Common myeloid progenitor, CD34-positive (primary cell): ENCODE results near the gene SNAPC1.
A peak's percentile ranks its signal among the peaks of the same experiment; 100 is the strongest.

Experiments
- CTCF ChIA-PET: fragments of 350-600 bp; sonication (Branson Sonifier 250); formaldehyde crosslinking; loops from one replicate; lab custom pipeline; 2021; ENCODE audit warnings: antibody characterized with exemption; lab: Charles Lee
- POLR2A ChIA-PET: fragments of 350-600 bp; sonication (Branson Sonifier 250); formaldehyde crosslinking; loops from one replicate; lab custom pipeline; 2021; ENCODE audit warnings: antibody characterized with exemption; lab: Charles Lee
- DNase-seq, 3 donors: peaks; one replicate each; pipeline versions ENCODE4 v3.0.0 to v3.0.0-alpha.2; 2013
- H3K27ac ChIP-seq, 2 experiments: 1 replicate in 1 of 2; 2 replicates in 1 of 2; pipeline ENCODE4 v1.7.0; 2013; ENCODE audit warnings: inconsistent platforms in 2 of 2, low read length in 2 of 2, mild to moderate bottlenecking in 2 of 2, low read depth in 1 of 2, moderate library complexity in 1 of 2; ENCODE audit not compliant: severe bottlenecking in 2 of 2, insufficient read depth in 1 of 2, poor library complexity in 1 of 2
- H3K27me3 ChIP-seq, 5 experiments: replicated peaks in 2 of 5; 1 replicate in 3 of 5; 2 replicates in 2 of 5; pipeline versions ENCODE4 v1.6.1 to v1.7.0; 2013; ENCODE audit warnings: low read length in 4 of 5, mild to moderate bottlenecking in 2 of 5, moderate library complexity in 2 of 5, inconsistent platforms in 1 of 5; ENCODE audit not compliant: insufficient read depth in 5 of 5, control insufficient read depth in 4 of 5
- H3K36me3 ChIP-seq, 4 experiments: 1 replicate in 2 of 4; 2 replicates in 2 of 4; pipeline versions ENCODE4 v1.6.1 to v1.7.0; 2013; ENCODE audit warnings: low read length in 3 of 4, control low read depth in 1 of 4, mild to moderate bottlenecking in 1 of 4; ENCODE audit not compliant: control insufficient read depth in 4 of 4, insufficient read depth in 4 of 4
- H3K4me1 ChIP-seq, 4 experiments: 1 replicate in 3 of 4; 2 replicates in 1 of 4; pipeline versions ENCODE4 v1.6.1 to v1.7.1; 2013; ENCODE audit warnings: low read length in 3 of 4, mild to moderate bottlenecking in 3 of 4, control low read depth in 1 of 4, inconsistent platforms in 1 of 4, moderate library complexity in 1 of 4; ENCODE audit not compliant: control insufficient read depth in 4 of 4, insufficient read depth in 4 of 4; ENCODE audit errors: control extremely low read depth in 1 of 4
- H3K4me3 ChIP-seq, 7 experiments: 1 replicate in 4 of 7; 2 replicates in 3 of 7; pipeline versions ENCODE4 v1.5.1 to v1.7.0; 2013; ENCODE audit warnings: mild to moderate bottlenecking in 7 of 7, low read length in 6 of 7, moderate library complexity in 6 of 7, inconsistent platforms in 2 of 7, low read depth in 2 of 7, control low read depth in 1 of 7; ENCODE audit not compliant: insufficient read depth in 4 of 7, control insufficient read depth in 1 of 7; ENCODE audit errors: extremely low read depth in 1 of 7
- H3K9me3 ChIP-seq, 5 experiments: 1 replicate in 4 of 5; 2 replicates in 1 of 5; pipeline versions ENCODE4 v1.6.1 to v1.7.1; 2013; ENCODE audit warnings: low read length in 4 of 5, mild to moderate bottlenecking in 2 of 5, inconsistent platforms in 1 of 5, low read depth in 1 of 5, moderate library complexity in 1 of 5; ENCODE audit not compliant: control insufficient read depth in 4 of 5, insufficient read depth in 2 of 5; ENCODE audit errors: control extremely low read depth in 1 of 5
- WGBS: methylation state at CpG from one replicate; pipeline ENCODE4 v1.1.5; 2013; ENCODE audit not compliant: insufficient coverage; 5-methylcytosine and 5-hydroxymethylcytosine counted together

SNAPC1 gene

DNA sequence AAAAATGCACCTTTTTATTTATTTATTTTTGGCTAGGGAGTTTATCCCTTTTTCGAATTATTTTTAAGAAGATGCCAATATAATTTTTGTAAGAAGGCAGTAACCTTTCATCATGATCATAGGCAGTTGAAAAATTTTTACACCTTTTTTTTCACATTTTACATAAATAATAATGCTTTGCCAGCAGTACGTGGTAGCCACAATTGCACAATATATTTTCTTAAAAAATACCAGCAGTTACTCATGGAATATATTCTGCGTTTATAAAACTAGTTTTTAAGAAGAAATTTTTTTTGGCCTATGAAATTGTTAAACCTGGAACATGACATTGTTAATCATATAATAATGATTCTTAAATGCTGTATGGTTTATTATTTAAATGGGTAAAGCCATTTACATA, 14.9 kb upstream of the SNAPC1 start:
- POLR2A ChIA-PET = interaction anchor here (0.5 kb wide), 1 partner anchor 263 kb away, joined by 3 read pairs; no protein-coding TSS in a partner anchor
- CTCF ChIA-PET = interaction anchor here (1.2 to 3.9 kb wide), 4 partner anchors 8 to 221 kb away, joined by 3 to 23 read pairs (median 7); no protein-coding TSS in a partner anchor
- no peak for DNase-seq
- no peaks in the 10 kb centered on the region for H3K9me3 ChIP-seq
- H3K36me3 ChIP-seq = peaks cover 16 to 49% (median 34%) of the 10 kb centered on the region in 4 experiments
- WGBS = no CpG with 5 or more reads among the region's 3 CpGs
- H3K27ac ChIP-seq = no peak overlapping the region
- H3K4me1 ChIP-seq = peaks cover 0 to 22% (median 13%) of the 10 kb centered on the region in 4 experiments
- no peak overlapping the region for H3K4me3 ChIP-seq
- no peaks in the 10 kb centered on the region for H3K27me3 ChIP-seq

DNA sequence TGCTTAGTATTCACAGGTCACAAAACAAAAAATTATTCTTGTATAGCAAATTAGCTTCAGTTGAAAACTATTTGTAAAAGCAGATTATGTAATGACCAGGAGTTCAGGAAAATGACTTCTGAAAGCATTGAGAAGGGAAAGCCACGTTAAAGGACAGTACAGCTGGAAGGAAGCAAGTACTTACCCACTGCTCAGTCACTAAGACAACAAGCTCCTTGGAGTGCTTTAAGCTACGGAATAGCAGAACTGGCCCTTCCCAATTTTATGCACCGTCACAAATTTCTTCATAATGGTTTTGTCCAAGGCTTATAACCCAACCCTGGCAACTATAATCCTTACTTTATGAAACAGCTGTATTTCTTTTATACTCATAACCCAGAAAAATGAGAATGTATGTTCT, 13.0 kb upstream of the SNAPC1 start:
- H3K27me3 ChIP-seq = no peaks in the 10 kb centered on the region
- no peaks in the 10 kb centered on the region for H3K9me3 ChIP-seq
- DNase-seq = peak in 1 of 3 donors; percentile 26
- ChIA-PET POLR2A (interaction anchor here (1.0 to 1.3 kb wide), 2 partner anchors 13 to 43 kb away, joined by 3 to 6 read pairs; partner anchors contain the start of gene SNAPC1), CTCF (interaction anchor here (0.8 to 3.9 kb wide), 8 partner anchors 10 to 273 kb away, joined by 3 to 23 read pairs (median 4); partner anchors contain the start of gene SNAPC1)
- no peak overlapping the region for H3K4me3 ChIP-seq
- WGBS = 56% methylated on average over 2 of the region's 3 CpGs
- H3K27ac ChIP-seq = no peak overlapping the region
- H3K36me3 ChIP-seq = peaks cover 11 to 34% (median 22%) of the 10 kb centered on the region in 4 experiments
- peaks cover 0 to 28% (median 15%) of the 10 kb centered on the region in 4 experiments for H3K4me1 ChIP-seq

DNA sequence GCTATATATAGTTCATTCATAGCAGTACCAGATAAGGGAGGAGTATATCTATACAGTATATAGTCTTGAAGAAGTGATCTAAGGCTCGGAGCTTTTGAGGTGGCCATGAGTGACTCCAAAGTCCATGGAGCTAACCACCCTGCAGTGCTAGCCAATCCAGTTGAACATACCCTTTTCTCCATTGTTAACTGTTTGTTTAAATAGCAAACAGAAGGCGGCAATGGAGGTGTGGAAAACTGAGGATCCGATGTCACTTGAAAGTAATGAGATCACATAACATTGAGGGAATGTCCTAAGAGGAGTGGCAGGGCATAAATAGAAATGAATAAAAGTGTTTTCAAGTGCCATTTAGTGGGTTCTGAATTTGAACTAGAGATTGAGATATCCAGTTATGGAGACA, 12.4 kb upstream of the SNAPC1 start:
- no peaks in the 10 kb centered on the region for H3K9me3 ChIP-seq
- 100% methylated on average over 2 of the region's 3 CpGs for WGBS
- H3K27me3 ChIP-seq = no peaks in the 10 kb centered on the region
- H3K36me3 ChIP-seq = peaks cover 8 to 29% (median 18%) of the 10 kb centered on the region in 4 experiments
- no peak for DNase-seq
- peak overlapping the region in 1 of 7 experiments; percentile 62 for H3K4me3 ChIP-seq
- peaks cover 0 to 28% (median 15%) of the 10 kb centered on the region in 4 experiments for H3K4me1 ChIP-seq
- ChIA-PET POLR2A (interaction anchor here (0.6 to 1.3 kb wide), 3 partner anchors 12 to 239 kb away, joined by 3 to 6 read pairs (median 4); partner anchors contain the start of gene SNAPC1), CTCF (interaction anchor here (0.8 to 3.9 kb wide), 9 partner anchors 11 to 274 kb away, joined by 3 to 23 read pairs (median 4); partner anchors contain the start of gene SNAPC1)
- H3K27ac ChIP-seq = peak overlapping the region in 1 of 2 experiments; percentile 76

DNA sequence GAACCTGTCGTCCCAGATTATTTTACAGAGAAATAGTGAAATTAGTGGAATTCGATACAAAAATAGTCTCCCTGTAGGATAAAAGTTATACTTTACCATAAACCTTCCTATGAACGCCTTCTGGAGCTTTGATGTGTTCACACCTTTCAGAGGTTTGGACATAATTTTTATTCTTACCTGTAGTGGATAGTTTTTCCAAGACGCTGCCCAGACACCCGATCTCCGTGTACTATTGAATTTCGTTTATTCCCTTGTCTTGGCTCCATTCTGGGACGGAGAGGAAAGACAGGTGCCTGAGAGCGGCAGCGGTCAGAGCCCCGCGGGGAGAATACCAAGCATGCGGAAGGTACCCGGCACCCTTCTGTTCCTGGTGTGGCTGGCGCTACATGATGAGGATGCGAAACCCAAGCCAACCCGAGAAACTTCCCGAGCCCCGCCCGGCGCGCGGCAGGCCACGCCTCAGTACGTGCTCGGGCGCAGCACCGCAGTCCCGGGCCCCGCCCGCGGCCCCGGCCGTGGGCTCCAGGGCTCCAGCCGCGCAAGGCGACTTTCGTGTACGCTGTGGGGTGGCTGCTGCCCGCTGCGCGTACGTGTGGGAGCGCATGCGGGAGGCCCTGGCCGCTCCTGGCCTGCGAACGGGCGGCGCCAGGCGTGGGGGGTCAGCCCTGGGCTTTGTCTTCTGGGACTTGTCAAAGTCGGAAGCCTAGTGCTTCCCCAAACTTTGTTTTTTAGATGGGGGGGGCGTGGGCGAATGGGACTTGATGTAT, 11.3 kb upstream of the SNAPC1 start:
- ChIA-PET CTCF (interaction anchor here (1.2 to 3.9 kb wide), 7 partner anchors 11 to 279 kb away, joined by 3 to 23 read pairs (median 5); partner anchors contain the start of gene SNAPC1), POLR2A (interaction anchor here (0.6 to 2.9 kb wide), 4 partner anchors 10 to 274 kb away, joined by 4 to 17 read pairs (median 4); partner anchors contain the start of gene SNAPC1)
- peaks cover 0 to 28% (median 15%) of the 10 kb centered on the region in 4 experiments for H3K4me1 ChIP-seq
- H3K36me3 ChIP-seq = peaks cover 6 to 25% (median 13%) of the 10 kb centered on the region in 4 experiments
- no peaks in the 10 kb centered on the region for H3K9me3 ChIP-seq
- peak overlapping the region; percentile 42 to 88 (median 66) for H3K4me3 ChIP-seq
- 0% methylated on average over 51 of the region's 54 CpGs for WGBS
- peak; percentile 84 to 89 (median 86) for DNase-seq
- peak overlapping the region in 1 of 2 experiments; percentile 76 for H3K27ac ChIP-seq
- no peaks in the 10 kb centered on the region for H3K27me3 ChIP-seq

DNA sequence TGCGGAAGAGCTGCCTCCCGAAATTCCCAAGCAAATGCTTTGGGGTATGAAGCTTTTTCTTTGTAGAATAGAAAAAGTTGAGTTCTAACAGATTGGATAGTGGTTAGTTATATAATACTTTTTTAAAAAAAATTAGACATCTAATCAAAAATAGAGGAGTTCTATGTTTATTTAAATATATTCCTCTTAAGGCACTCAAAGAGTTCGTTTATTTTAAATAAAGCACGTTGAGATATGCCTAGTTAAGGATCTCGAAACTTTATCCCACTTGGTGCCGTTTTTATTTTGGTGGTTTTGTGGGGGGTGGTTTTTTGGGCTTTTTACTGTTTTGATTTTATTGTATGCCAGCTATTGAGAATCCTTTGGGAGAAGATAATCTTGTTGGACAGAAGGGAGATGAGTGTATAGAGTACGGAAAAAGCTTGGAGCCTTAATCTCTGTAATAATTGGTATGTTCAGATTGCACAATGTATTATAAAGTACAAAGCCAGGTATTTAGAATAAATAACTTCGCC, 10.7 kb upstream of the SNAPC1 start:
- Histone ChIP-seq H3K4me1 (peaks cover 0 to 28% (median 15%) of the 10 kb centered on the region in 4 experiments), H3K4me3 (peak overlapping the region; percentile 42 to 88 (median 66)), H3K9me3 (no peaks in the 10 kb centered on the region), H3K27ac (peak overlapping the region in 1 of 2 experiments; percentile 76), H3K36me3 (peaks cover 3 to 21% (median 10%) of the 10 kb centered on the region in 4 experiments), H3K27me3 (no peaks in the 10 kb centered on the region)
- CTCF ChIA-PET = interaction anchor here (1.2 to 3.9 kb wide), 4 partner anchors 10 to 280 kb away, joined by 3 to 23 read pairs (median 12); partner anchors contain the start of gene SNAPC1
- POLR2A ChIA-PET = interaction anchor here (0.9 to 2.9 kb wide), 2 partner anchors 10 to 275 kb away, joined by 4 to 17 read pairs; partner anchors contain the start of gene SNAPC1
- 24% methylated on average over 5 of the region's 8 CpGs for WGBS
- DNase-seq = no peak

DNA sequence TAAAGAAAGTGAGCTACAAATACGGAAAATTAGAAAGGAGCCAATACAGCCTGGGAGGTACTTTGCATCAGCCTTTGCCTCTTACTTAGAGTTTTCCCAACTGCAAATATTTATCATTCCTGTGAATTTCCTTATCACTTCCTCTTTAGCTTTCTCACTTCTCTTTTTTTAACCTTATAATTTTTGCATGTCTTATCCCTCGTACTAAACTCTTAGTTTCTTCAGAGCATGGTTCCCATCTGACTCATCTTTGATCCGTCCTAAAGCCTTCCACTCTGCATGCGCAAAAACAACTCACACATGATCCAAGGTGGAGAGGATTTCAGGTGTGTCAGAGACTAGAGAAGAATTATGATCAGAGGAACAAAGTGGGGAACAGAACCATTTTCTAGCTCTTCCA, 9.6 kb upstream of the SNAPC1 start:
- H3K27ac ChIP-seq = peak overlapping the region in 1 of 2 experiments; percentile 76
- H3K36me3 ChIP-seq = peaks cover 0 to 10% (median 4%) of the 10 kb centered on the region in 4 experiments
- no peaks in the 10 kb centered on the region for H3K27me3 ChIP-seq
- POLR2A ChIA-PET = interaction anchor here (2.9 kb wide), 1 partner anchor 9 kb away, joined by 17 read pairs; the partner anchor contains the start of gene SNAPC1
- no peaks in the 10 kb centered on the region for H3K9me3 ChIP-seq
- peak in 2 of 3 donors; percentile 42 to 56 for DNase-seq
- no peak overlapping the region for H3K4me3 ChIP-seq
- peaks cover 0 to 28% (median 15%) of the 10 kb centered on the region in 4 experiments for H3K4me1 ChIP-seq
- WGBS = 7% methylated on average over 2 of the region's 4 CpGs
- CTCF ChIA-PET = interaction anchor here (2.2 to 3.4 kb wide), 2 partner anchors 9 to 11 kb away, joined by 12 to 19 read pairs; partner anchors contain the start of gene SNAPC1
